Osteoblast (primary cell): ENCODE results near the gene ARHGEF16. TPM values are rescaled to one million over a fixed set of nuclear protein-coding genes. Genes with fewer than 3 reads are reported as not detected.

Experiments
- DNase-seq: peaks from one replicate; pipeline ENCODE4 v3.0.0; 2011; ENCODE audit warnings: low spot score, mixed read lengths; ENCODE audit not compliant: insufficient read length; ENCODE audit errors: missing footprints
- H2AFZ ChIP-seq: 2 replicates; pipeline ENCODE4 v1.6.0; 2011; ENCODE audit warnings: mild to moderate bottlenecking, low read length
- H3K27ac ChIP-seq: 2 replicates; pipeline ENCODE4 v1.5.1; 2011; ENCODE audit warnings: mild to moderate bottlenecking, low read depth, low read length, moderate library complexity
- H3K27me3 ChIP-seq: 2 replicates; pipeline ENCODE4 v1.6.0; 2012; ENCODE audit warnings: mild to moderate bottlenecking, control low read depth, inconsistent platforms, low read length, moderate library complexity; ENCODE audit not compliant: insufficient read depth
- H3K36me3 ChIP-seq: 2 replicates; pipeline ENCODE4 v1.5.1; 2011; ENCODE audit warnings: mild to moderate bottlenecking, low read length, control low read depth, moderate library complexity; ENCODE audit not compliant: insufficient read depth
- H3K4me1 ChIP-seq: 2 replicates; pipeline ENCODE4 v1.5.1; 2011; ENCODE audit warnings: mild to moderate bottlenecking, low read length, control low read depth, moderate library complexity; ENCODE audit not compliant: insufficient read depth
- H3K4me2 ChIP-seq: 2 replicates; pipeline ENCODE4 v1.6.0; 2011; ENCODE audit warnings: mild to moderate bottlenecking, low read length; ENCODE audit not compliant: insufficient read depth
- H3K4me3 ChIP-seq: fragments of 200-600 bp; sonication (generic); 3 replicates; pipeline ENCODE4 v1.5.1; 2012; ENCODE audit warnings: mild to moderate bottlenecking, low read length, inconsistent platforms; ENCODE audit not compliant: insufficient read depth
- H3K79me2 ChIP-seq: 2 replicates; pipeline ENCODE4 v1.6.0; 2012; ENCODE audit warnings: mild to moderate bottlenecking, low read length, control low read depth, inconsistent platforms; ENCODE audit not compliant: insufficient read depth
- H3K9me3 ChIP-seq: 2 replicates; pipeline ENCODE4 v1.5.1; 2011; ENCODE audit warnings: low read depth, low read length, control low read depth
- H4K20me1 ChIP-seq: 2 replicates; pipeline ENCODE4 v1.6.0; 2012; ENCODE audit warnings: mild to moderate bottlenecking, low read length, control low read depth; ENCODE audit not compliant: insufficient read depth
- CTCF ChIP-seq: IDR thresholded peaks from 2 replicates; pipeline ENCODE4 v1.5.1; 2011; ENCODE audit warnings: mild to moderate bottlenecking, low read depth, low read length, moderate library complexity; ENCODE audit errors: extremely low read depth
- total RNA-seq: library from RNA; depleted of rRNA; stranded (reverse); fragments of >200 nt; gene quantifications from 2 replicates; pipeline ENCODE4 v1.2.3, GENCODE V29; 2012

The ARHGEF16 gene
- total RNA-seq, 1 donor, result not detected

DNA sequence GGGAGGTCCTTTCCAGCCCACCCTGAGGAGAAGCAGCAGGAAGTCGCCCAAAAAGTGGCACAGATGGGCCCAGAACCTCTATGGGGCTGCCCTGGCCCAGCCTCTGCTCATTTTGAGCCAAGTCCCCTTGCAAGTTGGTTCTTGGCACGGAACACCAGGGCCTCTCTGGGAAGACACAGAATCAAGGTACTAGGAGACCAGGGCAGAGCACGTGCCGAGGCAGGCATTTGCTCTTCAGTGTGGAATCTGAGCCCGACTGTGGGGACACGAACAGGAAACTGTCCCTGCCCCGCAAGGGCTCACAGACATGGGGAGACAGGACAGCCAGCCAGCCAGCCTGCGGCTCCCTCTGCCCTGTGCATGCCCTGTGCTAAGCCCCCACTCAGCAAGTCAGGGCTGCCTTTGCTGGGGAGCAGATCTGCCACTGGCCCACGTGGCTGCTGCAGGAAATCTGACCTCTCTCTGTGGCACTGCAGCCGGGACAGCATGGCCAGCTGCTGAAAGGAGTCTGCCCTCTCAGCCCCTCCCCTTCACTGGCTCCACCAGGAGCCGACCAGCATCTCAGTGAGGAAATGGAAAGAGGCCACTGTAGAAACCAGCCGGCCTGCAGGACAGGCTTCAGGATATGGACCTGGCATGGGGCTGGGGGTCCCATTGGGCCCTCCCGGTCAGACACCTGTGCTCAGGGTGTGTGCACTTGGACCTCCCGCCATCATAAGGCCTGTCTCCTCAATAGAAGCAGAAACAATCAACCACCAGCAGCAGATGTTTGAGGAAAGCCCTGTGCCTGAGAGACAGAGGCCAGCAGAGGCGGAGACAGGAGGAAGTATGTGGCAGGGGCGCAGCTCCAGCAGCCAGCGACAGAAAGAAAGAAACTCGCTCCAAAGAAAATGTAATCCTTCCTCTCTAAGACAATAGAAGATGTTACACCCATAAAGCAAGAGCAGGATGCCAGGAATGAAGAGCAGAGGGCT lies 3.7 kb downstream of the ARHGEF16 start:
- Histone ChIP-seq H3K27me3 (peaks cover 10% of the 10 kb centered on the region), H3K9me3 (no peaks in the 10 kb centered on the region), H2AFZ (no peak overlapping the region), H3K79me2 (no peaks in the 10 kb centered on the region), H3K27ac (no peak overlapping the region), H4K20me1 (no peaks in the 10 kb centered on the region), H3K4me2 (no peak overlapping the region), H3K36me3 (no peaks in the 10 kb centered on the region), H3K4me1 (no peaks in the 10 kb centered on the region), H3K4me3 (no peak overlapping the region)
- TF ChIP-seq CTCF, result no peak
- peak; percentile 69 for DNase-seq

DNA sequence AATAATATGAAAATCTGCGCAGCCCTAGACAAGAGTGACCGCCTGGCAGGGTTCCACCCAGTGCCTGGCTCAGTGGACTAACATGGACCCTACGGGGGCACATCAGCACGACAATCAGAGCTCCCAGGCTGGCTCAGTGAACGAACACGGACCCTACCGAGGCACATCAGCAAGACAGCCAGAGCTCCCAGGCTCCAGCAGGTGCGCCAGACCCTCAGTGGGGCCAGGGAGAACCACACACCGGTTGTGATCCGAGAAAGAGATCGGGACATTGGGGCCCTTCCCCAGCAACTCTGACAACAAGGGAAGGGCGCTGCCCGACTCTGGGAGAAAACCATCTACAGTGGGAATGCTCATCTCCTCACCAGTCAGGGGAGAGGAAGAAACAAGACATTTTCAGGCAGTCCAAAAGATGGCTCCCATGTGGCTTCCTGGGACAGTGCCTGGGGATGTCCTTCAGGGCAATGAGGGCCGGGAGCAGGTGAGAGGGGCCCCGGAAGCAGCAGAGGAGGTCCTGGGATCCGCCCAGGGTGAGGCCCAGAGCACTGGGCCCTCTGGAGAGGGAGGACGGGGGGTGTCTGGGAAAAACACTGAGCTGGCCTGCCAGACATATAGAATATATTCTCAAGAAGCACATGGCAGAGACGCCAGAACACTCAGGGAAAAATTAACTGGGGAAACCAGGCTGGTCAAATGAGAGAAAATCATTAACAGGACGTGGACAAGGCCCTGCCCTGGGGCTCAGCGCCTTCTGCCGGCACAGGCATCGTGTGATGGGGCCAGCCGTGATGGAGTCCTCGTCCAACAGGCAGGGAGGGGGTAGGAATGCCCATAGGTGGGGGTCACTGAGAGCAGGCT lies 4.8 kb downstream of the ARHGEF16 start:
- Histone ChIP-seq H3K4me2 (no peak overlapping the region), H3K4me1 (no peaks in the 10 kb centered on the region), H3K27me3 (peaks cover 3% of the 10 kb centered on the region), H3K79me2 (no peaks in the 10 kb centered on the region), H4K20me1 (no peaks in the 10 kb centered on the region), H3K27ac (no peak overlapping the region), H3K4me3 (no peak overlapping the region), H3K36me3 (no peaks in the 10 kb centered on the region), H2AFZ (no peak overlapping the region), H3K9me3 (no peaks in the 10 kb centered on the region)
- no peak for TF ChIP-seq CTCF
- peak; percentile 86 for DNase-seq

DNA sequence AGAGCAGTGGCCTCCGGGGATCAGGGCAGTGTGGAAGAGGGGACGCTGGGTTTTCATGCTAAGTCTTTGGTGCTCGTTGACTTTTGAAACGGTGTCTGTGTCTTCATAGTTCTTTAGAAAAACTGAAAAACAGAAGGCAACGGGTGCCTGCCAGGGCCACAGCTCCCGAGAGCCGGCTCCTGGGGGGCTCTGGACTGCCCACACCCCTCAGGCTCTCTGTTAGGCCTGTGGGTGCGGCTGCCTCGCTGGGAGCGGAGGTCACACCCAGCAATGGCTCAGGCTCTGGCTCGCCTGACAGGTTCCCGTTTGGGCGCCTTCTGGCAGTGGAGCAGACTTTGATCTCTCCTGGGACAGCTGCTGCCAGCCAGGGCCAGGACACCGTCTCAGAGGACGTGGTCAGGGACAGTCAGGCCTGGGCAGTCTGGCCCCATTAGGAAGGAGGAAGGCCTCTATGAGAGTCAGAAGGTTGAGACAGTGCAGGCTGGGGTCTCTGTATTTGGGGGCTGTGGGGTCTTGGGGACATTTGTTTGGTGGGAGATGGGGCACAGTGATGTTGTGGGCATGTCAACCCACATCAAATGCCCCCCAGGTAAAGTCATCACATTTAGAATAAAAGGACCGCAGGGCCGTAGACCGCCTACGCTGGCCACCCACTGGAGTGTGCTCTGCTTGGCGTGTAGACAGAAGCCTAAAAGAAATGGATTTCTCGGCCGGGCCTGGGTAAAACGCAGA lies 5.6 kb downstream of the ARHGEF16 start:
- no peak for TF ChIP-seq CTCF
- H3K4me1 ChIP-seq, result no peaks in the 10 kb centered on the region
- no peak overlapping the region for H3K4me3 ChIP-seq
- H3K27me3 ChIP-seq, result peaks cover 2% of the 10 kb centered on the region
- H3K4me2 ChIP-seq, result no peak overlapping the region
- H3K9me3 ChIP-seq, result no peaks in the 10 kb centered on the region
- H2AFZ ChIP-seq, result no peak overlapping the region
- no peak overlapping the region for H3K27ac ChIP-seq
- H3K79me2 ChIP-seq, result no peaks in the 10 kb centered on the region
- no peaks in the 10 kb centered on the region for H3K36me3 ChIP-seq
- DNase-seq, result peak; percentile 73
- no peaks in the 10 kb centered on the region for H4K20me1 ChIP-seq
